T follicular helper cell (primary cell): ENCODE data around the gene PCSK6.
A peak's percentile ranks its signal among the peaks of the same experiment; 100 is the strongest.

ENCODE experiments used
- DNase-seq: peaks from one replicate; pipeline ENCODE4 v3.0.0-alpha.2; 2020; ENCODE audit warnings: low read depth

The PCSK6 gene

GRCh38 chr15:101324524-101325177 lies 164.9 kb downstream of the PCSK6 start:
- DNase-seq: no peak

GRCh38 chr15:101323793-101324523 lies 165.5 kb downstream of the PCSK6 start:
- DNase-seq: no peak

- no peak for DNase-seq
Measured at GRCh38 chr15:101322854-101323477, 166.5 kb downstream of the PCSK6 start.

GRCh38 chr15:101322016-101322695 lies 167.4 kb downstream of the PCSK6 start:
- DNase-seq: no peak

- peak; percentile 31 for DNase-seq
Measured at GRCh38 chr15:101320501-101321052, 168.9 kb downstream of the PCSK6 start.

- DNase-seq: no peak
Measured at GRCh38 chr15:101318839-101319238, 170.7 kb downstream of the PCSK6 start.

- no peak for DNase-seq
Measured at GRCh38 chr15:101318147-101318819, 171.2 kb downstream of the PCSK6 start.

GRCh38 chr15:101317336-101317872 lies 172.1 kb downstream of the PCSK6 start:
- DNase-seq: no peak

GRCh38 chr15:101316529-101316928 lies 173.0 kb downstream of the PCSK6 start:
- DNase-seq: no peak

GRCh38 chr15:101315736-101316135 lies 173.8 kb downstream of the PCSK6 start:
- DNase-seq: no peak

- no peak for DNase-seq
Measured at GRCh38 chr15:101314336-101315125, 175.0 kb downstream of the PCSK6 start.

GRCh38 chr15:101313041-101313761 lies 176.3 kb downstream of the PCSK6 start:
- DNase-seq: no peak

- DNase-seq: no peak
Measured at GRCh38 chr15:101310508-101310907, 179.0 kb downstream of the PCSK6 start.

GRCh38 chr15:101310161-101310480 lies 179.4 kb downstream of the PCSK6 start:
- no peak for DNase-seq

- DNase-seq: no peak
Measured at GRCh38 chr15:101309436-101310160, 179.9 kb downstream of the PCSK6 start.

- no peak for DNase-seq
Measured at GRCh38 chr15:101308604-101309435, 180.7 kb downstream of the PCSK6 start.

GRCh38 chr15:101307897-101308603 lies 181.5 kb downstream of the PCSK6 start:
- no peak for DNase-seq
